GM12891 (cell line): ENCODE results near the gene ERAS.

Experiments
- PAX5 ChIP-seq: IDR thresholded peaks from 2 replicates; pipeline ENCODE4 v1.6.1; 2011; ENCODE audit warnings: low read length, moderate library complexity, mild to moderate bottlenecking; ENCODE audit not compliant: insufficient read depth, severe bottlenecking
- POLR2A ChIP-seq: IDR thresholded peaks from 2 replicates; pipeline ENCODE4 v1.6.1; 2011; ENCODE audit warnings: low read depth, low read length, control low read depth
- POLR2AphosphoS5 ChIP-seq: IDR thresholded peaks from 2 replicates; pipeline ENCODE4 v1.6.1; 2011; ENCODE audit warnings: low read depth, low read length, control low read depth
- SPI1 ChIP-seq: IDR thresholded peaks from 2 replicates; pipeline ENCODE4 v1.6.1; 2011; ENCODE audit warnings: low read depth, low read length, control low read depth
- TAF1 ChIP-seq: IDR thresholded peaks from 2 replicates; pipeline ENCODE4 v1.6.1; 2011; ENCODE audit warnings: low read depth, low read length, control low read depth

GRCh38 chrX:48787505-48788443 lies 38.5 kb upstream of the ERAS start:
- TF ChIP-seq POLR2A (no peak), POLR2AphosphoS5 (no peak), TAF1 (no peak), SPI1 (no peak), PAX5 (no peak)
